GM19023 (cell line): ENCODE results near the gene CDKL1.
"Not testable (repeated sequence)": the region's sequence is repeated elsewhere in the genome, so short reads cannot be mapped to it uniquely, and the experiment has no call there.

Experiments used
- ATAC-seq: cut with Tn5 transposase; IDR thresholded peaks from one replicate; pipeline ENCODE4 v1.9.1; 2021; ENCODE audit warnings: mild to moderate bottlenecking, moderate library complexity; ENCODE audit not compliant: unreplicated experiment

The CDKL1 gene

DNA sequence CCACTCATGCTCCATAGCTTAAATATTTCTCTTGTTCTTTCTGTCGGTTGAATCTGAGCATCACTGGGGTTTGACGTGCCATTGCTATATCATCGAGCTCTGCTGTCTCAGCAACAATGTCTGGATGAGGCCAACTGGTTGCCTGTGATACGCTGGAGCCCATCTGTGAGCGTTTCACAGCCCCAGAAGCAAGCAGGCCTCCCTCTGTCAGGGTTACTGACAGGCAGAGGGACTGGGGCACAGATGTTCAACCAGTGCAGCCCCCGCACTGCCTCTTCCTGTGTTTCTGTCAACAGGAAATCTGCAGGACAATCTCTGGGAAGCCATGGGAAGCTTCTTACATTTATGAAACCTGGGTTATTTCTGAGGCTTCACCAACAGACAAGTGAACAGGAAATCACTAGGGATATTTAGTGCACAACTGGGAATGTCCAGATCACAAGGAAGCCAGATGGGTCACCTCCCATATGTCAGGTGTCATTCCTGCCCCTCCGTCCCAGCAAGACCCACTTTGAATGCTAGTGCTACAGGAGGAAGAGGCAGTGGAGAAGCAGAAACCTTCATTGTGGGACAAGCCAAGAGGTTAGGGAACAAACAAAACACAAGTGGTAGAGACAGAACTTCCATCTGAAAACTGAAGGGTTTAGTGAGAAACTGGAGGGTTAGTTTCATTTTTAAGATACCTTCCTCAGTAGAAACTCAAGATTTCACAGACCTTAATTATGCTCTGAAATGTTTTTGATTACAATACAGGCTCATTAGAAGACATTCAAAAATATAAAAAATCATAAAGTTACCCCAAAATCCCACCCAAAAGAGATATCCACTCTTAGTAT lies 60.5 kb downstream of the CDKL1 start:
- ATAC-seq: no peak

- ATAC-seq: no peak
These were observed 61.3 kb downstream of the CDKL1 start for GRCh38 chr14:50335389-50335788.

DNA sequence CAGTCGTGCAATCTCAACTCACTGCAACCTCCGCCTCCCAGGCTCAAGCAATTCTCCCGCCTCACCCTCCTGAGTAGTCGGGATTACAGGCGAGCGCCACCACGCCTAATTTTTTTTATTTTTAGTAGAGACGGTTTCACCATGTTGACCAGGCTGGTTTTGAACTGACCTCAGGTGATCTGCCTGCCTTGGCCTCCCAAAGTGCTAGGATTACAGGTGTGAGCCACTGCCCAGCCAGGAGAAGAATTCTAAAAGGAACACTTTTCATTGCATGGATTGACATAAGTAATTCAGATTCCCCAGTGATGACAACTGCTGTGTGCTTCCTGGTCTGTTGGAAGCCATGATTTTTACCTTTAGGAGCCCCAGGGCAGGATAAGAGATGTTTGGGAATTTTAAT lies 62.5 kb downstream of the CDKL1 start:
- ATAC-seq: no peak

GRCh38 chr14:50333014-50333509 lies 63.6 kb downstream of the CDKL1 start:
- ATAC-seq: no peak

- ATAC-seq: no peak
These were observed 65.1 kb downstream of the CDKL1 start for GRCh38 chr14:50331596-50331995.

DNA sequence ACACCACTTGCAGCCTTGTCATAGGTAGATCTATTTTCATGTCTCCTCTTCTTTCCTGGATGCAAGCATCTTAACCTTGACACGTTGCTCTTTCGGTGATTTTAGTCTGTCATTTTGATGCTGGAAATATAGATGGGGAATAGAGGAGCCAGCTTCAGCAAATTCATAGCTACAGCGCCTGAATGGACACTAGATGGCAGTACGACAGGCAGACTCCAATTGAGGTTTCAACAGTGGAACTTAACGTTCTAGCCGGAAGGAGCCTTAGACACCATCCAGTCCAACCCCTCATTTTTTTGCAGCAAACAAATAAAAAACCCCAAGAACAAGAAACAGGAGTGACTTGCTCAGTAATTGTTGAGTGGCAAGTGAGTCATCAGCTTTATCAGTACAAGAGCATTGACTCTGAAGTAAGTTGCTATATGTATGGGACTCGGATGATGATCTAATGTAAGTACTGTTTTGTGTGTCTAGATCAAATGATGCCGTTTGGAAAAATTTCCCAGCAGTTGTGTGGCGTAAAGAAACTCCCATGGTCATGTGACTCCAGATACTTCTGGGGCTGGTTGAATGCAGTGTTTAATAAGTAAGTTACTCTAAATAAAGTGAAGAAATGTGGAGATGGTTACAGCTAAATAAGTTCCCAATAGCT lies 75.5 kb downstream of the CDKL1 start:
- ATAC-seq: peak; percentile 88

DNA sequence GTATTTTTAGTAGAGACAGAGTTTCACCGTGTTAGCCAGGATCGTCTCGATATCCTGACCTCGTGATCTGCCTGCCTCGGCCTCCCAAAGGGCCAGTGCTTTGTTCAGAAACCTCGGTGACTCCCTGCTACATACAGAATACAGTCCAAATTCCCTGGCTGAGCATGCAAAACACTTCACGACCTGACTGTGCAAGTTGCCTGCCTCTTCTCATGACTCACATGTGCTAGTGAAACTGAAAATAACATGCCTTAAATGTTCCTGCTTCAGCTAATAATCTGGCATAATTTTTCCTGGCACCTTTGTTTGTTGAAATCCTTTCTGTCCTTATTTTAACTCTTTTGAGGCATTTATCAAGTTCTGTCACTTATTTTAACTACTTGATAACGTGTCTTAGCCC lies 76.4 kb downstream of the CDKL1 start:
- ATAC-seq: no peak

GRCh38 chr14:50319721-50320120 lies 77.0 kb downstream of the CDKL1 start:
- ATAC-seq: no peak

DNA sequence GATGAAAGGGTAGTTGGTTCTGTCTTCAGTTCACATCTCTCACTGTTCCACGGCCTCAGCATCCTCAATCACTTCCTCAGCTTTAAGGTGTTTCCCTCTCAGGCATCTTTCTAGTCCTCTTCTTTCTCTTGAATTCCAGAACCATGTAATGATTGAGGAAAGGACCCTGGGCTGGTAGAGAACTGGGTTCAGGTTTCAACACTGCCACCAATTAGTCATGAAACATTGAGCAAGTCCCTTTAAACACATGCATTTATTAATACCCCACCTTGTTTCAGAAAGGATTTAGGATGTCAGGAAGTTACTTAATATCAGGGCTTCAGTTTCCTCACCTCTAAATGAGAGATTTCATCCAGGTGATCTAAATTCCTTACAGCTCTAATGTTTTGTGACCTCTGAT lies 77.4 kb downstream of the CDKL1 start:
- ATAC-seq: no peak

- no peak for ATAC-seq
These were observed 78.6 kb downstream of the CDKL1 start for GRCh38 chr14:50318031-50318626.

GRCh38 chr14:50314098-50314497 lies 82.6 kb downstream of the CDKL1 start:
- ATAC-seq: not testable (repeated sequence)

DNA sequence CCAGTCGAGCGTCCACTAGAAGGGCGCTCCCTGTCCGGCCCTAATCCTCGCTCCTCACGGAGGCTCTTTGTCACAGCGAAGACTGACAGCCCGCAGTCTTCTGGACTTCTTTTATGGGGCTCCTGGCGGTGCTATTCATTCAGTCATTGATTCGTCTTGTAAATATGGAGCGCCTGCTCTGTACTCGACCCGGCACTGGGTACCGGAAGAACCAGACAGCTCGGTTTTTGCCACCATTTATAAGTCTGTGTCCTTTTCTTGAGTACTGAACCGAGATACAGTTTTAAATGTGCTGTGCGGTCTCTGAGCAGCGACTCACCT lies 84.0 kb downstream of the CDKL1 start:
- ATAC-seq: peak; percentile 22

GRCh38 chr14:50311972-50312733 lies 84.5 kb downstream of the CDKL1 start, which contains the start of the genes DMAC2L and L2HGDH:
TSS of gene DMAC2L (plus strand) at chr14:50312324. CDS start at chr14:50321488, 9,164 bp downstream.
TSS of gene L2HGDH (minus strand) at chr14:50312229. CDS start at chr14:50312150, 79 bp downstream.
- peak; percentile 95 for ATAC-seq

GRCh38 chr14:50311337-50311971 lies 85.2 kb downstream of the CDKL1 start:
- ATAC-seq: no peak

DNA sequence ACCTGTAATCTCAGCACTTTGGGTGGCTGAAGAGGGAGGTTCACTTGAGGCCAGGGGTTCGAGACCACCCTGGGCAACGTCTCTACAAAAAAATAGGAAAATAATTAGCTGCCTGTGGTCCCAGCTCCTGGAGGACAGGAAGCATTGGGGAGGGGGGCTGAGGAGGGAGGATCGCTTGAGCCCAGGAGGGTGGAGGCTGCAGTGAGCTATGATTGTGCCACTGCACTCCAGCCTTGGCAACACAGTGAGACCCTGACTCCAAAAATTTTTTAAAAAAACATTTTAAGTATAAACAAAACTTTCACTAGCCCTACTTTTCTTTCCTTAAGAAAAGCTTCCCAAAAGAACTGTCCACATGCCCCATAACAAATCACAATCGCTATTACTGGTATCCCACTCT lies 86.2 kb downstream of the CDKL1 start:
- ATAC-seq: no peak

GRCh38 chr14:50308363-50308915 lies 88.2 kb downstream of the CDKL1 start:
- no peak for ATAC-seq

GRCh38 chr14:50303744-50304471 lies 92.8 kb downstream of the CDKL1 start:
- no peak for ATAC-seq

DNA sequence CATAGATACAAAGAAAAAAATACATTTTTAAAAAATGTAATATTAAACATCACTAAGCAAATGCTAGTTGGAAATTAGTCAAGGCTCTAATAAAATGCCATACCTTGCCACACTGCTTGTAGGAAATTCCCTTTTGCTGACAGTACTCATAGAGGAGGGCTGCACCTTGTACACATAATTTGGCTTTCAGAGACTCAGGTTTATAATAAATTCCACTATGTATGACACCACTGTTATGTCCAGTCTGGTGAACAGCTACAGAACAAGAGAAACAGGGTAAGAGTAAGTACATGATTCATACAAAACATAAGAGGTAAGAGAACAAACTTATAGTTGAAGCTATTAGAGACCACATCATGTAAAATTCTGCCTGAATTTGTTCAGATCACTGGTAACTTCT lies 94.8 kb downstream of the CDKL1 start:
- no peak for ATAC-seq

GRCh38 chr14:50299585-50299984 lies 97.1 kb downstream of the CDKL1 start:
- ATAC-seq: no peak

DNA sequence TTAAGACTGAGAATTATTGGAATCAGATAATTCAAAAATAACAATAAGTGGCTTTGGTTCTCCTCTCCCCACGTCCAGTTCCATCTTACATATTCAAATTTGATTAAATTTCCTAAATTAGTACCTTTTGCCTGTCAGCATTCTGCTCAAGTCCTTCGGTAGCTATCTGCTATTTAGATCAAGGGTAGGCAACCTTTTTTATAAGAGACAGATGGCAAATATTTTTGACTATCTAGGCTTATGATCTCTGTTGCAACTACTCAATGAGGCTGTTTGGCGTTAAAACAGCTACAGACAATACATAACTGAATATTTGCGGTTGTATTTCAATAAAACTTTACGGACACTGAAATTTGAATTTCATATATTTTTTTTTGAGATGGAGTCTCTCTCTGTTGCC lies 106.4 kb downstream of the CDKL1 start:
- ATAC-seq: no peak
